Measurements from ENCODE around the gene CNKSR2.

DNA sequence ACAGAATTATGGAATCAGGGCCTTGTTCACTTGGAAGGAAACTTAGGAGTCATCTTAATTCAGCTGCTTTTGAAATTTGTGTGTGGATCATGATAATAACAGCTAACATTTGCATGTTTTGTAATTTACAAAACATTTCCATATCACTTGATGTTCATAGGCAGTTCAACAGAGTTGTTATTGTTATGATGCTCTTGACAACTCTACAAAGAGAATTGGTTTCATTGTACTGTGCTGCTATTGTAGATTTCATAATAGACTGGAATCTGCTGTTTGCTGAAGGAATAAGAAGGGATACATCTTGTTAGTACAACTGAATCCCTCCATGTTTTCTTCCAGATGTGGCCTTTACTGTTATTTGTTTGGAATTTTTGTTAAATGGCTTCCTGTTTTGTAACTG, 83.5 kb downstream of the CNKSR2 start:
- TF ChIP-seq, protein P1, sequence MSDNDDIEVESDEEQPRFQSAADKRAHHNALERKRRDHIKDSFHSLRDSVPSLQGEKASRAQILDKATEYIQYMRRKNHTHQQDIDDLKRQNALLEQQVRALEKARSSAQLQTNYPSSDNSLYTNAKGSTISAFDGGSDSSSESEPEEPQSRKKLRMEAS (IDR thresholded peaks at IDR 0.05; ENCODE audit: low read depth, low read length) = no peak
- TF ChIP-seq TARDBP (IDR thresholded peaks at IDR 0.05; ENCODE audit: borderline replicate concordance) (no peak), SIN3A (IDR thresholded peaks at IDR 0.05; ENCODE audit: low read depth, low read length) (no peak)

Measured in GM12878 (cell line).